NCI-H82 (cell line): ENCODE measurements around the gene AFF4.

ENCODE experiments used
- DNase-seq: peaks from one replicate; lab custom pipeline; 2025; lab: John Stamatoyannopoulos, UW

The AFF4 gene

DNA sequence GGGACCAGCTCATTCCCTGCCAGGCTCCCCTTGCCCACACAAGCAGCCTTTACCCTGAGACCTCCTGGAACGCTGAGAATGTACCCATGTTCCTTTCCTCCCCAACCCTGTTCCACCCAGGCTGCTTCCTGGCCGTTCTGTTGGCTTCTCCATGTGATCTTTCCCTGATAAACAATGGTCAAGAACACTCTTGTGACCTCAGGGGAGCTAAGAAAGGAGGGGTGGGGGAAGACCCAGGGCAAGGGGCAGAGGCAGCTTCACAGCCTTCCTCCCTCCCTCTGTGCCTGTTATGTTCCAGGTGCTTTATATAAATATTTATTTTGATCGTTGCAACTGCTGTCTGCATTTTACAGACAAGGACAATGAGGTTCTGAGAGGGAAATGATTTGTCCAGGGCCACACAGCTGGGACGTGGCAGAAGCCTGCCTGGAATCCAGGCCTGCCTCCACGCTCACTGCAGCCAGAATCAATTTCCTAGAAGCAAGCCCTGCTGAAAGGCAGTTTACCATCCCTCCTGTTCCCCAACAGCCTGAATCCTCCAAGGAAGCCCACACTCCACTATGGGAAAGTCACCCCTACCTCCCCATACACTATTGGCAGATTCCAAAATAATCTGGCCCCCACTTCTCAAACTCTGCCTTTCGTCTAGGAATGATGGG is 136.9 kb downstream of the AFF4 start:
- DNase-seq: no peak

DNA sequence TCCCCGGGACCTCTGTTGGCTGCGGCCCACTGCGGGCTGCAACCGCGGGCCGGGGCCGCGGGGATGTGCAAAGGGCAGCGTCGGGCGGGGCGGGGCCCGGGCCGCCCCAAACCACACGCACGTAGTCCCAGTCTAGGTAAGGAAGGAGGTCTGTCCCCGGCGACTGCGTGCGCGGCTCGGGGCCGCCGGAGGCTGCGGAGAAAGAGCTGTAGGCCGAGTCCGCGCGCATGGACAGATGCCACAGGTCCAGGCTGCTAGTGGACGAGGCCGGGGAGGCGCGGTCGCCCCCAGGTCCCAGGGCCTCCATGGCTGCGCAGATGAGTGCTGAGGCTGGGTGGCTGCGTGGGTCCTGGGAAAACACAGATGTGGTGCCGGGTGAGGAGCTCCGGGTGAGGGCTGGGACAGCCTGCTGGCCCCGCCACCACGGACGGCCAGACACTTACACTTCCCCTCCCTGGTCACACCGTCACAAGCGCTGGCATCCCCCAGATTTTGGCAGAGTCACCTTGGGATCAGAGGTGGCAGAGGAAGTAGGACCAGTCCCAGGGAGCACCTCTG is 137.5 kb downstream of the AFF4 start:
- no peak for DNase-seq
